Measurements from ENCODE around the gene NKX2-2. TPM values are rescaled to one million over a fixed set of nuclear protein-coding genes. Genes with fewer than 3 reads are reported as not detected.
A peak's percentile ranks its signal among the peaks of the same experiment; 100 is the strongest.

NKX2-2 gene
- total RNA-seq, 1 donor from 2014 or later, result not detected

- peaks cover 19% of the 10 kb centered on the region for H3K27me3 Mint-ChIP-seq (ENCODE audit: low read depth)
- no peak overlapping the region for H3K4me3 Mint-ChIP-seq (ENCODE audit: unreplicated experiment)
- H3K4me1 Mint-ChIP-seq (ENCODE audit: low read depth), result no peaks in the 10 kb centered on the region
- TF ChIP-seq, protein P1, sequence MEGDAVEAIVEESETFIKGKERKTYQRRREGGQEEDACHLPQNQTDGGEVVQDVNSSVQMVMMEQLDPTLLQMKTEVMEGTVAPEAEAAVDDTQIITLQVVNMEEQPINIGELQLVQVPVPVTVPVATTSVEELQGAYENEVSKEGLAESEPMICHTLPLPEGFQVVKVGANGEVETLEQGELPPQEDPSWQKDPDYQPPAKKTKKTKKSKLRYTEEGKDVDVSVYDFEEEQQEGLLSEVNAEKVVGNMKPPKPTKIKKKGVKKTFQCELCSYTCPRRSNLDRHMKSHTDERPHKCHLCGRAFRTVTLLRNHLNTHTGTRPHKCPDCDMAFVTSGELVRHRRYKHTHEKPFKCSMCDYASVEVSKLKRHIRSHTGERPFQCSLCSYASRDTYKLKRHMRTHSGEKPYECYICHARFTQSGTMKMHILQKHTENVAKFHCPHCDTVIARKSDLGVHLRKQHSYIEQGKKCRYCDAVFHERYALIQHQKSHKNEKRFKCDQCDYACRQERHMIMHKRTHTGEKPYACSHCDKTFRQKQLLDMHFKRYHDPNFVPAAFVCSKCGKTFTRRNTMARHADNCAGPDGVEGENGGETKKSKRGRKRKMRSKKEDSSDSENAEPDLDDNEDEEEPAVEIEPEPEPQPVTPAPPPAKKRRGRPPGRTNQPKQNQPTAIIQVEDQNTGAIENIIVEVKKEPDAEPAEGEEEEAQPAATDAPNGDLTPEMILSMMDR (IDR thresholded peaks at IDR 0.05), result no peak
- no peak for DNase-seq (ENCODE audit: low spot score)
- no peaks in the 10 kb centered on the region for H3K36me3 Mint-ChIP-seq (ENCODE audit: low read depth)
- no peak overlapping the region for H3K27ac Mint-ChIP-seq (ENCODE audit: unreplicated experiment)
- H3K9me3 Mint-ChIP-seq (ENCODE audit: low read depth), result no peaks in the 10 kb centered on the region
Measured at GRCh38 chr20:21546355-21546754, 32.5 kb upstream of the NKX2-2 start.

DNA sequence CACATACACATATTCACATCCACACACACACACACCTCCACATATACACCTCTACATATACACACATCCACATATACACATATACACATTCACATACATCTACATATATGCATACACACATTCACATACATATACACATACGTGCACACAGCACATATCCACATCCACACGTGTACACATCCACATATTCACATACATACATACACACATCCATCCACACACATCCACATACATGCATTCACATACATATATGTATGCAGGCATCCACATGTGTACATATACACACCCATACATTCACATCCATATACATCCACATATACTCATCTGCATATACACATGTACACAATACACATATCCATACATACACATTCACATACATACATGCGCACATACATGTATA, 25.6 kb upstream of the NKX2-2 start:
- no peak for DNase-seq (ENCODE audit: low spot score)
- Mint-ChIP-seq H3K4me1 (ENCODE audit: low read depth) (no peaks in the 10 kb centered on the region), H3K4me3 (ENCODE audit: unreplicated experiment) (no peak overlapping the region), H3K27ac (ENCODE audit: unreplicated experiment) (no peak overlapping the region), H3K36me3 (ENCODE audit: low read depth) (no peaks in the 10 kb centered on the region), H3K9me3 (ENCODE audit: low read depth) (no peaks in the 10 kb centered on the region), H3K27me3 (ENCODE audit: low read depth) (peaks cover 26% of the 10 kb centered on the region)
- TF ChIP-seq, protein P1 (IDR thresholded peaks at IDR 0.05), result no peak

DNA sequence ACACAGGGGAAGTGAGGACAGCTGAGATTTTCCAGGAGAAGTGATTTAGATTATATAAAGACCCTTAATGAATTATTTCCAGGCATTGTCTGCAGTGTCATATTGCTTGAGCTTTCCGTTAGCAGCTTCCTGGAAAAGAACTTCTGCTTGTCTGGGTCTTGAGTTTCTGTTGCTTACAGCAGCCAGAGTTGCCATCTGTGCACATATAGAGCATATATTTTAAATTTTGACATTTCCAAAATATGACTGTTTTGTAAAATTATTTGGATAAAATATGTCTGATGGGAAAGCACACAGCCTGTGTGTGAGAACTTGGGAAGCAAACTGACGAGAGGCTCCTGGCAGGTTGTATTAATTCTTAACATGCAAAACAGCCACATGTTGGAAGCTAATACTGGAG, 21.0 kb upstream of the NKX2-2 start:
- no peak for DNase-seq (ENCODE audit: low spot score)
- TF ChIP-seq, protein P1 (IDR thresholded peaks at IDR 0.05), result no peak
- peaks cover 3% of the 10 kb centered on the region for H3K9me3 Mint-ChIP-seq (ENCODE audit: low read depth)
- no peaks in the 10 kb centered on the region for H3K4me1 Mint-ChIP-seq (ENCODE audit: low read depth)
- peaks cover 35% of the 10 kb centered on the region for H3K27me3 Mint-ChIP-seq (ENCODE audit: low read depth)
- no peak overlapping the region for H3K27ac Mint-ChIP-seq (ENCODE audit: unreplicated experiment)
- no peak overlapping the region for H3K4me3 Mint-ChIP-seq (ENCODE audit: unreplicated experiment)
- no peaks in the 10 kb centered on the region for H3K36me3 Mint-ChIP-seq (ENCODE audit: low read depth)

- Mint-ChIP-seq H3K4me3 (ENCODE audit: unreplicated experiment) (no peak overlapping the region), H3K27ac (ENCODE audit: unreplicated experiment) (no peak overlapping the region), H3K36me3 (ENCODE audit: low read depth) (no peaks in the 10 kb centered on the region), H3K9me3 (ENCODE audit: low read depth) (peaks cover 3% of the 10 kb centered on the region), H3K4me1 (ENCODE audit: low read depth) (no peaks in the 10 kb centered on the region), H3K27me3 (ENCODE audit: low read depth) (peaks cover 37% of the 10 kb centered on the region)
- DNase-seq (ENCODE audit: low spot score), result no peak
- TF ChIP-seq, protein P1 (IDR thresholded peaks at IDR 0.05), result no peak
Measured at GRCh38 chr20:21534453-21534852, 20.6 kb upstream of the NKX2-2 start.

DNA sequence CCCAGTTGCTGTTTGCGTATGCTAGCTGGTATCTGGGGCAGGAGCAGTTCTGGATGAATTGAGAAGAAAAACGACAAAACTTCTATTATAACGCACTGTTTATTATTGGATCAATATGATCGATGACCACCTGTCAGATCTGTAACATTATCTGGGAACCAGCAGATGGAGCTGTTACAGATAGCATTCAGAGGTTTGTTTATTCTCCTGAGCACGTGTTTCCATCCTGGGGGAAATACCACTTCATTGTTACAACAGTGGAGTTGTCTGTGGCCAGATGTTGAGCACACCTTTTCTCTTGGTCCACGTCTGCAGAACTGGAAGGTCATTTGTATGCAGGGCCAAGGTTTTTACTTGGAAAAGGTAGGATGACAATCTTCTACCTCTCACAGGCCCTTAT, 16.0 kb upstream of the NKX2-2 start:
- no peak for DNase-seq (ENCODE audit: low spot score)
- peaks cover 65% of the 10 kb centered on the region for H3K27me3 Mint-ChIP-seq (ENCODE audit: low read depth)

More for the DNA sequence above, 16.0 kb upstream of the NKX2-2 start:
- TF ChIP-seq, protein P1 (IDR thresholded peaks at IDR 0.05), result peak; percentile 41
- Mint-ChIP-seq H3K4me1 (ENCODE audit: low read depth) (no peaks in the 10 kb centered on the region), H3K36me3 (ENCODE audit: low read depth) (no peaks in the 10 kb centered on the region), H3K4me3 (ENCODE audit: unreplicated experiment) (no peak overlapping the region), H3K9me3 (ENCODE audit: low read depth) (peaks cover 6% of the 10 kb centered on the region), H3K27ac (ENCODE audit: unreplicated experiment) (no peak overlapping the region)
